Measurements from ENCODE around the gene ARFGEF3.
"Not testable (repeated sequence)": the region's sequence is repeated elsewhere in the genome, so short reads cannot be mapped to it uniquely, and the experiment has no call there.

The ARFGEF3 gene

DNA sequence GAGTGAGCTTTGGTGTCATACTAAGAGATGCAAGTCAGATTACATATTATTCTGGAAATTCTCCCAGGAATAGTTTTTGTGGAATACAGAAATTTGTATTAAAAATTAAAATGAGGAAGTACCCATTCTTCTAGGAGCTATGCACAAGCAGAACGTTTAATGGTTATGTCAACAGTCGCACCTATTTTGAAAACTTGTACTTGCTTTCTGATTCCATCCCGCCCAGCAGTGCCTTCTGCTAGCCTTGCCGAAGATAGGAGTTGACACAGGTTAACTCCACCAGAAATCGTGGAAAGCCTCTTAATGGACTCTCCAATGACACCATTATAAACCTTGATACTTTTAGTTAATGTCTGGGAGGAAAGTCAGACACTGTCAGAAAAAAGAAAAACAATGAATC is 49.9 kb downstream of the ARFGEF3 start:
- no peak for DNase-seq

DNA sequence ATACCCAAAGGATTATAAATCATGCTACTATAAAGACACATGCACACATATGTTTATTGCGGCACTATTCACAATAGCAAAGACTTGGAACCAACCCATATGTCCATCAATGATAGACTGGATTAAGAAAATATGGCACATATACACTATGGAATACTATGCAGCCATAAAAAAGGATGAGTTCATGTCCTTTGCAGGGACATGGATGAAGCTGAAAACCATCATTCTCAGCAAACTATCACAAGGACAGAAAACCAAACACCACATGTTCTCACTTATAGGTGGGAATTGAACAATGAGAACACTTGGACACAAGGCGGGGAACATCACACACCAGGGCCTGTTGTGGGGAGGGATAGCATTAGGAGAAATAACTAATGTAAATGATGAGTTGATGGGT is 50.8 kb downstream of the ARFGEF3 start:
- DNase-seq, result not testable (repeated sequence)

DNA sequence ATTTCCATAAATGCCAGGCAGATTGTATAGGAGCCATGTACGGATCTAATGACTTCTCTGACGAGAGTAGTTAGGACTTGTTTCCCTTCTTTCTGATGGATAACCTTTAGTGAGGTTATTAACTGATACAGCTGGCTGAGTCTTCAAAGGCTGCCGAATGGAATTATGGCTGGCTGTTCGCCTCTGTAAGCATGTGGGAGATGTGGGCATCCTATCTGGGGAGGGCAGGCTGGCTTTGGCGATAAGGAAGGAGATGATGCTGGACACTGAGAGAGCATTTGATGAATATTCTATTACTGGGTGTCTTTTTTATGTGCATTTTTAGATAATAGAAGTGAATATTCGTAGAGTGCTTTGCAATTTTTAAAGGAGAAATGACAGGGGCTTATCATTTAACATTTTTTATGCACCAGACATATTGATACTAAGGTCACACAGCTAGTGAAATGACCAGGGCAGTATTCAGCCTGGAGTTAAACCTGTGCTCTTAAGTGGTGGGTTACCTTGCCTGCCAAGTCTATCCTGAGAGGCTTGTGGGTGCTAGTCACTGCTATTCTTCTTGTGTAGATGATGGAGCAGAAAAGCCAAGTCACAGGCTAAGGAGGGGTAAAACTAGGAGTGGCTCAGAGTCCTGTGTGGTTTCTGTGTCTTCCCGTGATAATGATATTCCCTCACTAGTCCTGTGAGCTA is 53.5 kb downstream of the ARFGEF3 start:
- DNase-seq, result no peak

DNA sequence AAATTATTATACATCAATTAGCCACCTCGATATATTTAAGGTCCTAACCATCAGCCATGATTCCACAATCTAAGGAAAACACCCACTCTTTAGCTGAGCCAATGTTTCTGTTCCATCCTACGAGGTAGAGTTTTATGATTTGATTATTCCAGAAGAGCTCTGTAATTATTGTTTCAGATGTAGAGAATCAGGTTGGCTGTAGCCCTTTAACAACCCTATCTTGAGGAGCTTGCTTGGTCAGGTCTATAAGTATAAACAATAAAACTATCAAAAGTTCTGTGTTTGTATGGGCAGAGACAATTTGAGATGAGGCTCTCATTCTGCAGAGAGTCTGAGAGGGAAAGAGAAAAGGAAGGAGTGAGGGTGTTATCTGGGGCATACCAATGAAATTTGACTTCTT is 56.7 kb downstream of the ARFGEF3 start, which contains the start of gene PBOV1:
Gene PBOV1, minus strand, starts transcription at position 43 of the 400 bp plus-strand sequence. CDS start 96 bp downstream, outside the sequence.
- DNase-seq, result no peak

DNA sequence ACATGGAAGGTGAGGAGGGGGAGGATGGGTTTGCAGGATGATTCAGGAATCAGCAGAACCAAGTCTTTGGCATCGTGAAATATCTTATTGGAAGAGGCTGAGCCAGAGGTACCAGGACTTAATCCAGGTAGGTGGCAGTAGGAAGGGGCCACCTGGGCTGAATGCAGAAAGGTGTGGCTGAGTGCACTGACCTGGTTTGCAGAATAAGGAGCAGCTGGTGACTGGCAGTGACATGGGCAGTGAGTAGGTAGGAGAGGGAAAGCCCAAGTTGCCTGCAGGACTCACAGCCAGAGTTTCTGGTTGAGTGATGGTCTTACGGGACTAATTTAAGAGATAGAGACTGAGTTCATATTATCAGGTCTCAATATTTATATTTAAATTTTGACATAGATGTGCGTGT is 57.7 kb downstream of the ARFGEF3 start:
- DNase-seq, result no peak

DNA sequence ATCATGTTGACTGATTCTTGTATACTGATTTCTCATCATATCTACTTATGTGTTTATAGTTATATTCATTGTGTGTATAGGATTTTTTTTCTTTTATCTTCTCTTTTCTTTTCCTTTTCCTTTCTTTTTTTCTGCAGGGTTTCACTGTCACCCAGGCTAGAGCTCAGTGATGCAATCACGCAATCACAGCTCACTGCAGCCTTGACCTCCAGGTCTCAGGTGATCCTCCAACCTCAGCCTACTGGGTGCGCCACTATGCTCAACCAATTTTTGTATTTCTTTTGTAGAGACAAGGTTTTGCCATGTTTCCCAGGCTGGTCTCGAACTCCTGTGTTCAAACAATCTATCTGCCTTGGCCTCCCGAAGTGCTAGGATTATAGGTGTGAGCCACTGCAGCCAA is 58.2 kb downstream of the ARFGEF3 start:
- DNase-seq, result no peak

DNA sequence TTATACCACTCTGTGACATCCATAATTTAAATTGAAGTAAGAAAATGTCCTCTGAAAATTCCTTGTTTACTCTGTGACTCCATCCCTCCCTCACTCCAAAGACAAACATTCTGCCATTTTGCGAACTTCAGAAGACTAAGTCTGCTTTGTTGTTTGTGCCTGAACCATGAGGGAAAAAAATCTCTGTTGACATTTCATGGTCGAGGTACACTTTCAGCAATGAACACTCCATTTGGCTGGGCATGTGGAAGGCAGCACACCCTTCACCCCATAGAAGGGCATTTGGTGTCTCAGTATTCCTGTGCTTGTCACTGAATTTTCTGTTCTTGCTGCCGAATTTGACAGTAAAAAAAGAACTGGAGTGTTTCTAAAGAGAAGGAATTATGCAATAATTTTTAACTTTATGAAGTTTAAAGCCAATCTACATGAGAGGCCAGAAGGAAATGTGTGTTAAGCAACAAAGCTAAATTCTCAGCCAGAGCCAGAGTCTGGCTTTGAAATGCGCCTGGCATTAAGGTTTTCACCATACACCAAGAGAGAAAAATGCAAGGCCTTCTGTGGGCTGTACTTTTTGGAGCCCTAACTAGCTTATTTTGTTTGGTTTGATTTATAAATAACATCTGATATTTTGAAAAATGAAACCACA is 61.3 kb downstream of the ARFGEF3 start:
- no peak for DNase-seq

DNA sequence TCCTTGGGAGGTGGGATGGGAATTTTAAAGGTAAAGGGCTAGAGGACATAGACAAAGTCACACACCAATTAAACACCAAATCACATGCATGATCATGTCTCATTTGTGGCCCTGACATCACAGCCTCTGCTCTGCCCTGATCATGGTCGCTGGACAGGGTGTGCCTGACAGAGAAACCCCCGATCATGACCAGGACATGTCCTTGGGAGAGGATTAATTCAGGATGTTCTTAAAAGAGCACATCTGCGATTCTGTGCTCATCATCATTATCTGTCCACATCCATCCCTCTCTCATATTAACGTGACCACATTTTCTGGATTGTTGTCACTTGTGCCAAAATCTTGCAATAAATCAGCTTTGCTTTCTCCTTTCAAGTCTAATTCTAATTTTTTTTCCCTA is 64.2 kb downstream of the ARFGEF3 start:
- no peak for DNase-seq

DNA sequence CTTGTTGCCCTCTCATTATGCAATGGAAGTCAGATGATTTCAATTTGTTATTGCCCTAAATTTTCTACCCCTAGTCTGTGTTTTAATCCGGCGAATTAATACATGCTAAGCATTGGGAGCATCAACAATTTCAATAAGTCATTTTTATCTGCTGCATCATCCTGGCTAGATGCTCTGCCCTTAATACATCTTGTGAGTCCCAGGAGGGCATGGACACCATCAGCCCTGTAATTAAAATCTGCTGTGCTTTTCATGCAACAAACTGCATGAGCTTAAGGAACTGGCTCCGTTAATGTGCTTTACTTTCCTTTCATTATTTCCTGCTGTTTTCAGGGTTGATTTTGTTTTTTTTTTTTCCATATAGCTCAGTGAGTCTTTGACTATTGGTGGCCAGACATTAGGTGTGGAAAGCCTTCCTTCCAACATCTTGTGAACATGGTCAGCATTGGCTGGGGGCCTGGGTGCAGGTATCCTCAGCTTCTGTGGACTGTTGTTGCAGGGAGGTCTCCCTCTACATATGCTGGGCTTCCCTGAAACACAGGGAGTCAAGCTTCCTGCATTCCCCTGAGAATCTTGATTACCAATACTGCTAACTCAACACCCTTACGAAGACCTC is 65.1 kb downstream of the ARFGEF3 start:
- DNase-seq, result no peak

DNA sequence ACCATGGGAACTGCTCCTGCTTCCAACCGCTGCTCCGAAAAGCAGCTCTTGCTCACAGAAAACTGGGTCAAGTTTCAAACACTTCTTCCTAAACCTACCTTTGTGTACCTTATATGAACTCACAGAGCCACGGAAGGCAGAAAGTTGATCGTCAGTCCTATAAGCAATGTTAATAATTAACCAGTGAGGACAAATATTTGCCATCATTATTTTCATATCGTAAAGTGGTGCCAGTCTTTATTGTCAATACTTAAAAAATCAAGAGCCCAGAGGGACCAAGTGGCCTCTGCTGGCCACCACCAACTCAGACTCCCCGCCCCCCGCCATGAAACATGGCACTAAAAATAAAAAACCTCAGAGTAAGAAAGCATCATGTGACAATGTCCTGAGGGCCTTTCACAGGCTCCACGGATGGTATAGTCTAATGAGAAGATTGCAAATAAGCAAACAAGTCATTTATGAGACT is 65.6 kb downstream of the ARFGEF3 start:
- DNase-seq, result no peak

DNA sequence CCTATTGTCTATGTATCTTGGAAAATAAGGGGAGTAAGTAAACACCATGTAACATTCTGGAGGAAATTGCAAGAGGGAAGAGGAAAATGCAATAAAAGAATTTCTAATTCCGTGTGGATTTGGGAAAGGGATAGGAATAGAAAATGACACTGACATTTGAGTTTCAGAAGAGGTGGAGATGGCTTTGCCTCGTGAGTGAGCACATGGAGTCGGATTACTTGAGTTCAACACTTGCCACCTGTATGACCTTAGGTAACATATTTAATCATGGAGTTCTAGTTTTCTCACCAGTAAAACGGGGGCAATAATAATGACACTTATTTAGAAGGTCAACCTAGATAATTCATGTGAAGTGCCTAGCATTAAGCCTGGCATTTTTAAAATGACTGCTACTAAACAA is 67.3 kb downstream of the ARFGEF3 start:
- no peak for DNase-seq

DNA sequence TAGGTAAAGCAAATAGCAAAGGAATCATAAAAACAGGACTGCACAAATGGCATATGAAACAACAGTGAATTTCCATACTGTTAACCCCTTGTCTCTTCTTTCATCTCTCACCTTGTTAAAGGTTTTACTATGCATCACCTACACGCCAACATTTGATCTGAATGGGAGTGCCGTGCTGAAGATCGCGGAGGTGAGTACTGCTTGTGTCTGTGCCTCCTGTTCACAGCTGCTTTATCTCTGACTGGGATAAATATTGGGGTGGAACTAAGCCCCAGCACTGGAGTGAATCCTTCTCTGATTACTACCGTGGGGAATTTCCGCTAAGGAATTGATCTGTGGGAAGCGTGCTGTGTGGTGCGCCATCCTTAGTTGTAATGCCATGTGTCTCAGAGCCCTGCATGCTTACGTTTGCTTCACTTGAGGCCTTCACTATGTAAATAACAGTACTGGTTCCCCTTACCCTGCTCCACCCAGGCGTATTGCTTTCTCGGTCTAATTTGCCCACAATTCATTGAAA is 68.0 kb downstream of the ARFGEF3 start:
- DNase-seq, result no peak

DNA sequence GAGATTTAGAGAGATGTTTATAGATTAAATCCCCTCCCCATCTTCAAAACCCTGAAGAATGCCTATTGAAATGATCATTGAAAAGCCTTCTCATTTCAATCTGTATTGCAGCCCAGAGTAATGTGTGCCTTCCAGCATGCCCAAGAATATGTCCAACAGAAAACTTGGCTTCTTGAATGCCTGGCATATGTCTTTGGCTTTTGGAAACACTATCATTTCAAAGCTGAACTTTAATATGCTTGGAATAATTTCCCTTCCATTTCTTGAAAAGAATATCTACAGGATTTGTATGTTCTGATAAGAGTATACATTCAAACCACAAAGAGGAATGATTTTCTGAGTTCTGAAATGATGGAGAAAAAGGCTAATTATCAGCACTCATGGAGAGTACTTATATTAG is 68.5 kb downstream of the ARFGEF3 start:
- no peak for DNase-seq

DNA sequence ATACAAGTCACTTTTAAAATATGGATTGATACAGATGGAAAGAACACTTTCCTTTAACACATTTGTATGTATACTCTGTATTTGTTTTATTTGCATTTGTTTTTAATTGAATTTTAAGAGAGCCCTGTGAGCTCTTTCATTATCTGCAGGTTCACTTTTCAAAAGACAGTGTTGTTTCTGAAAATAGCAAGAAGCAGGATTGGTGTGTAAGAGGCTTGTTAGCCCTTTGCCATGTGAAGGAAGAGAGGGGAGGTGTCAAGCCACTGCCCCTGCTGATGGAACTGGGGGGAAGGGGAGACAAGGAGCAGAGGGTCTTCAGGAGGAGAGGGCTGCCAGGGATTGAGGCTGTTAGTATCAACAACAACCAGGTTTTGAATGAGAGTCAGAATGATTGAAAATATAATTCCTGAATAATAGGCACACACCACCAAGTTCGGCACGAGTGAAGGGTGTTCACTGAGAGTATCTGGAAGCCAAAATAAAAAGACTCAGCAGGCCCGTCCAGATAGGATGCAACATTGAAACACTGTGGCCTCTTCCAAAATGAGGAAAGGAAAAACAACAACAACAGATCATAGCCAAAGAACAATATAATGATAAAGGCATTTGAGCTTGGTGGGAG is 69.1 kb downstream of the ARFGEF3 start:
- no peak for DNase-seq

DNA sequence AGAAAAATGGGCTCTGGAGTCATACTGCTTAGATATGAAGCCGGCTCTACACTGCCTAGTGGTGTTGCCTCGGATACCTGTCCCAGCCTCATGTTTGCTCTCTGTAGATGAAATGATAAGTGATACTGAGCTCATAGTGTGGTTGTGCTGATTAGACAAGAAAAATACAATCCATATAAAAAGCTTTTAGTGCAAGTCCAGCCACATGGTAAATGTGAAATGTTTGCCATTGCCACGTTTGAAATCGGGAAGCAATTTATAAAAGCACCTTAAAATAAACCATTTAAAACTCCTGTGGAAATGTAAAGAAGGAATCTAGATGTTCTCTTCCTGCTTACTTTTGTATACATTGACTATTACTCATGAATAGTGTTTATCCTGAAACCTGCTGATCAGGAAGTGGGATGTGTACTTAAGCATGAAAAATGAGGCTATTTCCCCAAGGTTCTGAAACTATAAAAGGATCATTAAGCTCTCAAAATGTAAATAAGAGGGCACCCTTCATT is 69.7 kb downstream of the ARFGEF3 start:
- DNase-seq, result no peak

DNA sequence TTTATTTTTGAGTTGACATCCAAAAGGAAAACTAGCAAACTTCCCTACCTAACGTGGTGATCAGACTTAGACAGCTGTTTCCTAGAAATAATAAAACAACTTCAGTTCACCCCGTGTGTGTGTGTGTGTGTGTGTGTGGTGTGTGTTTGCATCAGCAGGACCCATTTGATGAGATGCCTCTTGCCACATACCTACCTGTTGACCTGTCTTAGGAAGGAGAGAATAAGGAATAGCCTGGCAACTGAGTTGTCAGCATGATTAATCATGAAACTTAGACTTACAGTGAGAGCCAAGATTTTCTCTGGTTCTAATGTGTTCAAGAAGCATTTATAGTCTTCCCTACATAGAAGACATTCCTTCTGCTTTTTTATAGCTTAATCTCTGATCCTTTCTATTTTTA is 72.6 kb downstream of the ARFGEF3 start:
- no peak for DNase-seq

DNA sequence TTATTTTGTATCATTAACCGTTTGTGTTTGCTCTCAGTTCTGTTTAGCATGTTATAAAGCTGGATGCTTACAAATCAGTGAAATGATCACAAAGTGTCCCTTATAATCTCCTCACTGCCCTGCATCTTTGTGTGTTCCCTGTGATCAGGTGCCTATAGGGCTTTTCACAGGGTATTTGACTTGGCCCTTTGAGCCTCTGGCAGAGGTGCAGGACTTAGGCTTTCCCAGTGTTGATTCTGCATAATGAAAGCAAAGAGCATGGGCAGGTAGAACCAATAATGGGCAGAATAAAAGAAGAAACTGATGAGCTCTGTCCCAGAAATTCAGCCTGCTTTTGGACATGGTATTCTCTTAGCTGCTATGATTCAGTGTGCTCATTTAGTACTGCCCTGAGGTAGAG is 73.5 kb downstream of the ARFGEF3 start:
- no peak for DNase-seq

DNA sequence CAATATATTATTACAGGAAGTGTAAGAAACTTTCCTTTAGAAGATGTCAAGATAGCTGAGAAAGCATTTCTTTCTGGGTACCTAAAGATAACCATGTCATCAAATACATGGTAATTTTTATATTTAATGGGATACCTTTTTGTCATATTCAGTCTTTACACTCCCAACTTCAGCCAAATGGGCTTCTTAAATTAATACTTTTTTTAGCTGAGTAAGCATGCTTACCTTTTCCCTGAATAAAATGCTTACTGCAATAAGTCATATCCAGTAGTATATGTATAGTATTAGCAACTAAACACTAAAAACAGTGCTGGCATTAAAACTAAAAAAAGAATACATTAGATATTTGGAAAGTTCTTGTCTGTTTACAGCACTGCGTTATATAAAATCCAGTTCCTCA is 74.0 kb downstream of the ARFGEF3 start:
- no peak for DNase-seq

DNA sequence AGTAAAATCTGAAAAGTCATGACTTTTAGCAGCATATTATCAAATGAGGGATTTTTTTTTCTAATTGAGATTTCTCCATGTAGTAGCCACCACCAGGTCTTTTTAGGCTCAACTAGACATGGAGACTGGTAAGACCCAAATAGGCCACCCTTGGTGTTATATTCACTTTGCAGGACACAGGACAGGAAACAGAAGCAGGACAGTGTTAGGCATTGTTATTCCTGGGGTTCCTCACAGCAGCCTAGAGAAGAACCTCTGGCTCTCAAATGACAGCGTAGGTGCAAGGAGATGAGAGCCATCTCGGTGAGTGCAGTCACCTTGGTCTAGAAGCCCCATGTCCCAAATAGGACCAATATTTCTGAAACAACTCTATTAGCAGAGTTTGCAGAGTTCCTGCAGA is 75.7 kb downstream of the ARFGEF3 start:
- no peak for DNase-seq

DNA sequence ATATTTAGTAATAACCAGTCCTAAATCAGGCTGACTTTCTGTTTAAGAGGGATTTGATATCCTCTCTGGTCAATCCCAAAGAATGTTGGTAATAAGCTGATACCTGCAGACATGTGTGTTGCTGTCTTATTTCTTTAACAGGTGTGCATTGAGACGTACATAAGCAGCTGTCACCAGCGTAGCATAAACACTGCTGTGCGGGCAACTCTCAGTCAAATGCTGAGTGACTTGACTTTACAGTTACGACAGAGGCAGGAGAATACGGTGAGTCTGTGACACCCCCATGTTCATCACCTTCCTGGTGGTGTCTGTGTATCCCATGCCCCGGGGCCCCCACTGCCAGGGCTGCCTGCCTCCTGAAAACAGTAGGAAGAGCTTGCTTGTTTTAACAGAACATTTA is 76.6 kb downstream of the ARFGEF3 start:
- DNase-seq, result no peak

DNA sequence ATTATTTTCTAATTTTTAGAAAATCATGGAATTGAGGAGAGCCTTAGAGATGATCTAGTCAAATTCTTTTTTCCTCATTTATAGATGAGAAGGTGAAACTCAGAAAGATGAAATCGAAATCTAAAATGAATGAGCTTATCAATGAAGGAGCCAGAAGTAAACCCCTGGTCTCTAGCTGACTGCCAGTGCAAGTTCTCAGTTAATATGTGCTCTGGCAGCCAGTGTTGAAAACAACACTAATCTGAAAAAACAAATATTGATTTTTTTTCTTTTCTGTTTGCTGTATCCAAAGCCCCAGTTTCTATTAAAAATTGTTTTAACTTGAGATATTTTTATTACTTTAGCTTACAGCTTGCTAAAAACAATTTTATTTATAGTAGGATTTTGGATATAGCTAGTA is 78.0 kb downstream of the ARFGEF3 start:
- no peak for DNase-seq

DNA sequence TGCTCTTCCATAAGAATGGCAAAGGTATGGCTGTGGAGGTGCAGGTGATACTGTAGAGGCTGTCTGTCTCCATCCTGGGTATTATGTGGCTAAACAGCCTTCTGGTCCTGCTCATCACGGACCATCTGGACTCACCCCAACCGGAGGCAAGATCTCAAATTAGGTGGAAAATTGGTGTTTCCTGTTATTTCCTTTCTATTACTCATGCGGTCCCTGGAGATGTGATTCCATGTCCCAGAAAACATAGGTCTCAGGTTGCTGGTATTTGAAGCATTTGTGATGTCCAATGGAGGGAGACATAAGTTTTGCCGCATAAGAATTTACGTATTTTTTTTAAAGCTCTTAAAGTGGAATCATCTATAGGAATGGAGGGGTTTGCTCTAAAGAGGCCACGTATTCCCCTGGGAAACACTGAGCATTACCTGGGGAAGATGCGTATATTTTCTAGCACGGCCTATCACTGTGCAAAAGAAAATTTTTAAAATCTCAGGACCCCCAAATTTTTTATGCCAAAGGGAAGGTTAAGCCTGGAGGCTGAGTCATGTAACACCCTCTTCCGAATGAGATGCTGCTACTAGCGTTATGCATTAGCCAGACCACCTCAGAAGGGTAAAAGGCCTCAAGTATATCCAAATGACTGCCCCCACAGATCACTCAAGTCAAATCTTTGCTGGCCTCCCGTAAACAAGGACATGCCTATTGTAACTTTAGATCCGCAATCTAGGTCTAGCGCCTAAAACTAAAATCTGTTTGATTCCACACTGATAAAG is 78.9 kb downstream of the ARFGEF3 start:
- DNase-seq, result no peak

DNA sequence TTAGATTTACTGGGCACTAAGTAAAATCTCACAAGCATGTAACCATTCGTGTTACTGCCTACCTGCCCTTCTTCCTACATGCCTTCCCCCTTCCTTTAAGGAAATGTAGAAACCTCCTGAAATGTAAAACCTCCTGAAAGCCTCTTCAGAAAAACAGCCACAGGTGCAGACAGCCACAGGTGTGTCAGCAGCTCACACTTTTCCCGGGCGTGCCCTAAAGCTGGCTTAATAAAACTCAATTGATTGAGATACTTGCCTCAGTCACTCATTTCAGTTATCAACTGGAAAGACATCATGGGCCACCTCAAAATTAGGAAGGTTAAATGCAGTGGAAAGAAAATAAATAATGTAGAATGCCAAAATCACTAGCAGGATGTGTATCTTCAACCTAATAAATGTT is 79.6 kb downstream of the ARFGEF3 start:
- no peak for DNase-seq
